Heart right ventricle (tissue), 16 donors: ENCODE results near the gene PANX1. TPM values are rescaled to one million over a fixed set of nuclear protein-coding genes. Genes with fewer than 3 reads are reported as not detected.

Experiments used
- ATAC-seq, 8 donors: fragments of 200-7000 bp; cut with Tn5 transposase; one replicate each; pipeline ENCODE4 v1.9.1; 2020; ENCODE audit warnings: mild to moderate bottlenecking in 8 of 8, moderate library complexity in 8 of 8, moderate number of reproducible peaks in 1 of 8
- DNase-seq, 2 donors: peaks; one replicate each; pipeline ENCODE4 v3.0.0-alpha.2; 2020
- H3K27ac ChIP-seq, 10 donors: fragments of 200-600 bp; sonication (generic) in 2 of 10; one replicate each; pipeline versions ENCODE4 v1.5.0 to v1.8.0; 2020 to 2022; ENCODE audit warnings: mild to moderate bottlenecking in 3 of 10
- H3K27me3 ChIP-seq, 7 donors: fragments of 200-600 bp; one replicate each; pipeline ENCODE4 v1.8.0; 2021 to 2022; ENCODE audit warnings: mild to moderate bottlenecking in 2 of 7
- H3K36me3 ChIP-seq, 9 donors: fragments of 200-600 bp; sonication (generic) in 1 of 9; one replicate each; pipeline versions ENCODE4 v1.5.0 to v1.8.0; 2020 to 2022; ENCODE audit warnings: mild to moderate bottlenecking in 2 of 9
- H3K4me1 ChIP-seq, 9 donors: fragments of 200-600 bp; sonication (generic) in 1 of 9; one replicate each; pipeline versions ENCODE4 v1.5.0 to v1.8.0; 2020 to 2022; ENCODE audit warnings: mild to moderate bottlenecking in 4 of 9
- H3K4me3 ChIP-seq, 10 donors: fragments of 200-600 bp; sonication (generic) in 2 of 10; one replicate each; pipeline versions ENCODE4 v1.5.0 to v1.8.0; 2020 to 2022; ENCODE audit warnings: mild to moderate bottlenecking in 7 of 10, moderate library complexity in 2 of 10
- H3K9me3 ChIP-seq, 11 donors: fragments of 200-600 bp in 10 of 11; sonication (generic) in 2 of 11; one replicate each; pipeline versions ENCODE4 v1.5.0 to v1.8.0; 2013 to 2022; ENCODE audit warnings: mild to moderate bottlenecking in 2 of 11, control low read depth in 1 of 11, moderate library complexity in 1 of 11
- CTCF ChIP-seq, 9 donors: fragments of 200-600 bp; sonication (generic) in 2 of 9; IDR thresholded peaks; one replicate each; pipeline versions ENCODE4 v1.5.0 to v1.8.0; 2021 to 2022; ENCODE audit warnings: antibody characterized with exemption in 9 of 9, mild to moderate bottlenecking in 5 of 9, moderate library complexity in 1 of 9
- WGBS, 2 donors: extraction: QIAGEN DNeasy Blood & Tissue Kit; methylation state at CpG; one replicate each; pipeline ENCODE4 v1.1.7; 2013; ENCODE audit warnings: inconsistent platforms in 1 of 2; 5-methylcytosine and 5-hydroxymethylcytosine counted together
- intact Hi-C, 10 donors: fragments of 100-400 bp; cut with DNase I; formaldehyde crosslinking; loops; one replicate each; pipeline versions ENCODE4 v1.11.1 to v1.14.2; 2022
- polyA plus RNA-seq, 2 donors: library from polyadenylated mRNA; stranded (reverse); fragments of 200-250 nt; gene quantifications; one replicate each; pipeline ENCODE4 v1.2.3, GENCODE V29; 2013
- total RNA-seq, 10 donors: library from RNA; stranded (reverse); fragmentation: NEBNext Ultra II Directional in 3 of 10; extraction: Animal tissue kit (Norgen Biotek cat#: 25700) in 3 of 10; gene quantifications; one replicate each; pipeline versions ENCODE4 v1.2.1 to v1.2.4, GENCODE V29; 2021 to 2023
- donor health status: Arrhythmogenic right ventricular cardiomyopathy.
- donor health status: ischemic (EF 13 %, LVEDD 7.1; RV severe dilation, severe dysfunction).
- donor health status: healthy with polysubstance abuse.
- donor health status: DM: no; HTN: yes; CAD: no.
- donor health status: DM: no; HTN: no; CAD: no.
- donor health status: ischemic (EF 25% LVEDD 6.9; RV normal size, moderate dysfunction).
- donor health status: ischemic (EF 25% LVEDD 5.7; RV mildly dilated, moderate dysfunction).
- donor health status: healthy.
- donor health status: DM: yes; HTN: yes; CAD: no.
- donor health status: Ischemic cardiomyopathy.
- donor health status: ischemic (EF 35%, LVEDD 5.7; RV mildly dilated, moderate dysfunction).
- donor health status: nonischemic (EF 11% LVEDD 7.7; RV severe dilation, severe dysfunction).
- donor health status: DM: yes; HTN: yes; CAD: no.
- donor health status: PGD.
- donor health status: ischemic (EF 29% LVEDD 5.4; RV normal size, mild dysfunction).
- donor health status: nonischemic (EF 23%, LVEDD 6.1; RV moderate dilation, normal function).

Gene PANX1
- total and polyA plus RNA-seq, 12 donors = 4.4 to 42.4 (median 19.3) TPM

DNA sequence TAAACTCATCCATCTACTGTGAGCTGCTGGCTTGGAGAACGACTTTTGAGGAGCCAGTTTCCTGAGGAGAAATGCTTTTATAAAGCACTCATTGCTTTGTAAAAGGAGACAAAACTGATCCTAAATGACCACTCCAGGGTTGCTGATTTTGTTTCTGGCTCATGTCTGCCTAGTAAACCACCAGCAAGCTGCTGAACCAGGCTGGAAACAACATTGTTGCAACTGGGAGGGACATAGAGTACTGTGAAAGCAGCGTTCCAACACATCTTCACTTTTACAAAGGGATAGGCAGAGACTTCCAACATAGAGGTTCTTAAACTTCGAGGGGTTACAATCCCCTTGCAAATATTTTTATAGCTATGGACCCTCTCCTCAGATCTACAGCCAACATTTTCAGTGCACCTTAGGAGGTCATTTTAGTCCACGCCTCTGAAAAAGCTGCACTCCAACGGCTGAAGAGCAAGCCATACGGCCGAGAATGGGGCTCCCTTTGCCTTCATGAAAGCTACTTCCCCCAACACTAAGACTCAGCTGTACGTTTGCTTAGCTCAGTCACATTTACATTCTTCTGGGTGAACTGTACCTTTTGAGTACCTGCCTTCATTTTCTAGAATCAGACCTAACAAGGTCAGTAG lies 54.7 kb downstream of the PANX1 start:
- Histone ChIP-seq H3K36me3 (peaks cover 0 to 68% (median 0%) of the 10 kb centered on the region in 9 donors), H3K4me1 (peaks cover 0 to 14% (median 0%) of the 10 kb centered on the region in 9 donors), H3K27ac (no peak overlapping the region), H3K9me3 (no peaks in the 10 kb centered on the region), H3K27me3 (no peaks in the 10 kb centered on the region), H3K4me3 (no peak overlapping the region)
- WGBS, 2 donors = 91 to 92% methylated on average over 8 of the region's 8 CpGs
- ATAC-seq = peak in 1 of 8 donors; percentile 19
- intact Hi-C loops = loop anchor here in 5 of 10 donors (5.0 to 10.0 kb wide), 3 partner anchors 51 to 234 kb away; no protein-coding TSS in a partner anchor
- DNase-seq = no peak
- TF ChIP-seq CTCF (IDR thresholded peaks at IDR 0.05) = no peak

- H3K4me3 ChIP-seq = no peak overlapping the region
- ATAC-seq = peak in 6 of 8 donors; percentile 58 to 71 (median 66)
Observed at GRCh38 chr11:94183886-94184264, 55.2 kb downstream of the PANX1 start.

DNA sequence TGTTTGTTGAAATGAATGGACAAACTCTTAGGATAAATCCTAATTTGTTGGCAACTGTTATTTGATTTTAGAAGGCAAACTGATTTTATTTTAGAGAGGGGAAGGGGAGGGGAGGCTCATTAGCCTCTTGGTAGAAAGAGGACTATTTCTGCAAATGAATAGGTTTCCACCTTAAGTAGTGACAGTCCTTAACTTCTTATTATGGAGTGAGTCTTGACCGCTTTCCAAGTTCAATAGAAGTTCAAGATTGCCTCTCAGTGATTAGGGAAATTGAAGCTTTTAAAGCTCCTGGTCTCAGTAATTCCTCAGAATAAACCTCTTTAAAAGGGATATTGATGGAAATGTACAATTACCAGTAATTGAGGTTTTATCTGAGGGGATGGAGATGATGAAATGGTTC lies 55.7 kb downstream of the PANX1 start:
- intact Hi-C loops = loop anchor here in 5 of 10 donors (5.0 to 10.0 kb wide), 3 partner anchors 52 to 233 kb away; no protein-coding TSS in a partner anchor
- no peak for TF ChIP-seq CTCF (IDR thresholded peaks at IDR 0.05)
- Histone ChIP-seq H3K4me3 (no peak overlapping the region), H3K36me3 (peaks cover 0 to 59% (median 0%) of the 10 kb centered on the region in 9 donors), H3K4me1 (peaks cover 0 to 14% (median 0%) of the 10 kb centered on the region in 9 donors), H3K27me3 (no peaks in the 10 kb centered on the region), H3K9me3 (no peaks in the 10 kb centered on the region), H3K27ac (no peak overlapping the region)
- WGBS, 2 donors = 84 to 88% methylated on average over 1 of the region's 1 CpG
- DNase-seq (no peak), ATAC-seq (no peak)

More at GRCh38 chr11:94183886-94184264, 55.2 kb downstream of the PANX1 start:
- DNase-seq = peak; percentile 54 to 66
- intact Hi-C loops = loop anchor here in 5 of 10 donors (5.0 to 10.0 kb wide), 3 partner anchors 52 to 233 kb away; no protein-coding TSS in a partner anchor
- no peak overlapping the region for H3K27ac ChIP-seq
- H3K27me3 ChIP-seq = no peaks in the 10 kb centered on the region
- peak; percentile 51 to 85 (median 73) for TF ChIP-seq CTCF (IDR thresholded peaks at IDR 0.05)
- WGBS, 2 donors = 41 to 46% methylated on average over 7 of the region's 7 CpGs
- no peaks in the 10 kb centered on the region for H3K9me3 ChIP-seq
- H3K4me1 ChIP-seq = peaks cover 0 to 14% (median 0%) of the 10 kb centered on the region in 9 donors
- H3K36me3 ChIP-seq = peaks cover 0 to 63% (median 0%) of the 10 kb centered on the region in 9 donors

- WGBS, 2 donors = 84 to 86% methylated on average over 2 of the region's 2 CpGs
- Histone ChIP-seq H3K4me1 (peaks cover 0 to 14% (median 0%) of the 10 kb centered on the region in 9 donors), H3K36me3 (peaks cover 0 to 54% (median 0%) of the 10 kb centered on the region in 9 donors), H3K27me3 (no peaks in the 10 kb centered on the region), H3K4me3 (no peak overlapping the region), H3K27ac (no peak overlapping the region), H3K9me3 (no peaks in the 10 kb centered on the region)
- ATAC-seq (no peak), DNase-seq (no peak)
- intact Hi-C loops = loop anchor here in 5 of 10 donors (5.0 to 10.0 kb wide), 3 partner anchors 53 to 232 kb away; no protein-coding TSS in a partner anchor
- TF ChIP-seq CTCF (IDR thresholded peaks at IDR 0.05) = no peak
Observed at GRCh38 chr11:94184846-94185245, 56.2 kb downstream of the PANX1 start.
